ENCODE data around the gene LRRC58.

The LRRC58 gene

DNA sequence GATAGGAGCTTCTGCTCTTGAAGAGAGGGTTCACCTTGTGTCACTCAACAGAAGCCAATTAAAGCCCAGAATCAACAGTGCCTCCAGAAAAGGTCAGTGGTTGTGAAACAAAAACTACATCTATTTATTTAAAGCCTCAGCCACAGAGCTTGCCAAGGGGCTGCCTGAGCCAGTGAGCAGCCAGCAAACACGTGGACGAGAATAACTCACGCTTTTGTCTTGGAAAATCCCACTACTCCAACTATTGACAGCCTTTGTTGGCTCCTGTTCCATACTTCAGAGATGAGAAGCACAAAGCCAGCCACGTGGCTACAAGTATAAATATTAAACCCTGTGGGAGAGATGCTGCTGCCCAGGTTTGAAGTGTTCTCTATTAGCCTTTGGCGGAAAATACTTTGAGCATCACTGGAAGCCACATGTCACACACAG, 74.4 kb downstream of the LRRC58 start:
- DNase-seq: no peak
